HG02885 (cell line): ENCODE results near the gene PADI3.

ENCODE experiments used
- ATAC-seq: cut with Tn5 transposase; IDR thresholded peaks from one replicate; pipeline ENCODE4 v1.9.1; 2021; ENCODE audit warnings: mild to moderate bottlenecking; ENCODE audit not compliant: unreplicated experiment, poor library complexity

The PADI3 gene

DNA sequence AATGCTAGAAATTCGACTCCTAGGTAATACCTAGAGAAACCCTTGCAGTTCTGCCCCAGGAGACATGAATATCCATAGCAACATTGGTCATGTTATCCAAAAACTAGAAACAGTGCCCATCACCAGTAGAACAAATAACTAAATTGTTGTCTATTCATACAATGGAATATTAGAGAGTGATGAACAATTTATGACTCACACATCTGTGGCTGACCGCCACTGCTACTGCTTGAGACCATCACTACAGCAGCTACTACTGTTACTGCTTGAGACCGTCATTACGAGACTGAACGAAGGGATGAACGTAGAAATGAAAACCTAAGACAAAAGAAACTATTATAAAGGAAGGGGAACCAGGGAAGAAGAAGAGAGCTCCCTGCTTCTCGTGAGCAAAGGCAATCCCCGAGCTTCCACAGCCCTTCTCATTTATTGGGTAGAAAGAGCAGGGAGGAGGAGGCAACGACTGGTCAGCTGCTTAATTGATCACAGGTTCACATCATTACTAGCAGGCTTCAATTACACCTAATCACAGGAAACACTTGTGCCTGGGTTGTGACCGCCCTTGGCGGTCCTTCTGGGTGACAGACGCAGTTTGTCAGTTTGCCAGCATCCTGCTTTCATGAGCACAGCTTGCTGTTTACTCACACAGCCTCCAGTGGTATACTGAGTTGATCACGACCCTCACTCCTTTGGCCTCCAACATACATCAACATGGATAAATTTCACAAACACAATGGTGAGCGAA lies 45.0 kb downstream of the PADI3 start:
- ATAC-seq = no peak

DNA sequence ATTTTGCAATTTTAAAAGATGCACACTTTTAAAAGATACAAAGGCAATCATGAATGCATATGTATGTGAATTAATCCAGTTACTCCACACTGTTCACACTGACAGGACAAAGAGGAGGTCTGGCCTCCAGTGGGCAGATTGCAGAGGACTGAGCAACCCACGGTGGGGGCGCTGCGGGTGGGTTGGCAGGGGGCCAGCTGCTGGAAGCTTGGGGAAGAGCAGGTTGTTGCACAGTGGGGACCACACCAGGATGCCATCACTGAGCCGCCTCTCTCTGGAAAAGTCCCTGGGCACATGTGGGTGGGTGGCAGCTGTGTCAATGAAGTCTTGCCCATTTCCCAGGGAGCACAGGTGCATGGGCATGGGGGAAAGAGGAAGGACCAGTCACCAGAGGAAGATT lies 46.4 kb downstream of the PADI3 start:
- ATAC-seq = no peak

DNA sequence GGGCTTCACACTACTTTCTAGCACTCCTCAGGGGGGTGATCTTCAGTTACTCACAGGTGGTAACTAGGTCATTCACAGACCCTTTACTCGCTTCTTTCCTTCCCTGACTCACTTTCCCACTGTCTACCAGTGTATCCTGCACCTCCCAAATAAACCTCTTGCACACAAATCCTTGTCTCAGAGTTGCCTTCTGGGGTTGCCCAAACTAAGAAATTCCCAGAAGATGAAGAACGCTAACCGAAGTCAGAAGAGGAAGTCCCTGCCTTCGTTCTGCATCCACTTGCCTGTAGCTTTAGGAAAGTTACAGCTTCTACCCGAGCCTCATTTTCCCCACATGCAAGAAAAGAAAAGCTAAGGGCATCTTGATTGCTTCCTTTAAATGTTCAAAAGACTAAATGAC lies 47.2 kb downstream of the PADI3 start:
- ATAC-seq = no peak

DNA sequence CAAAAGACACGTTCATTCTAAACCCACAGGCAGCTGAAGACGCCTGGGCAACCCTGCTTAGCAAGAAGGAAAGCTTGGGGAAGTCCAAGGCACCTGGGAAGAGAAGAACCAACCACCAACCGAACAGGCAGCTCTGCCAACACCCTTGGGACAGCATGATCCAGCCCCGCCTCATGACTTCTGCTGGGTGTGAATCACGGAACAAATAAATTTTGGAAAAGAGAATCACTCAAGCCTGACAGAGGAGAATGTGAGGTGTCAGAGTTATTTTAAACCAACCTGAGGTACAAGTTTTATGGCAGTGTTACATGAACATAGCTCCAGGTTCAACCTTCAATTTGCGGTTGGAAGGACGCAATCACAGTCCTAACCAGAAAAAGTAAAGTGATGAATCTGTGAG lies 49.1 kb downstream of the PADI3 start:
- no peak for ATAC-seq

DNA sequence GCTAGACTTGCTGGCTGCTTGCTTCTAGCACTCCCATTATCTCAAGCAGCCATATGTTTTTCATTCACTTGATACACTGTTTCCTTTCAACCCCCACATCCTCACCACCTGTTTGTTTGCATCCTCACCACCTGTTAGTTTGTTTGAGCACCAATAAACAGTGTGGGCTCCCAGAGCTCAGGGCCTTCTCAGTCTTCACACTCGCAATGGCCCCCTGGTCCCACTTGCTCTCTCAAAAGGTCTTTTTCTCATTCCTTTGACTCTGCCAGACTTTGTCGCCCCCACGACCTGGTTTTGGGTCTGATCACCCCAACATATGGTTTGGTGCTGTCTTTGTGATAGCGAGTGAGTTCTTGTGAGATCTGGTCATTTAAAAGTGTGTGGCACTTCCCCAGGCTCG lies 52.9 kb downstream of the PADI3 start:
- ATAC-seq = no peak

DNA sequence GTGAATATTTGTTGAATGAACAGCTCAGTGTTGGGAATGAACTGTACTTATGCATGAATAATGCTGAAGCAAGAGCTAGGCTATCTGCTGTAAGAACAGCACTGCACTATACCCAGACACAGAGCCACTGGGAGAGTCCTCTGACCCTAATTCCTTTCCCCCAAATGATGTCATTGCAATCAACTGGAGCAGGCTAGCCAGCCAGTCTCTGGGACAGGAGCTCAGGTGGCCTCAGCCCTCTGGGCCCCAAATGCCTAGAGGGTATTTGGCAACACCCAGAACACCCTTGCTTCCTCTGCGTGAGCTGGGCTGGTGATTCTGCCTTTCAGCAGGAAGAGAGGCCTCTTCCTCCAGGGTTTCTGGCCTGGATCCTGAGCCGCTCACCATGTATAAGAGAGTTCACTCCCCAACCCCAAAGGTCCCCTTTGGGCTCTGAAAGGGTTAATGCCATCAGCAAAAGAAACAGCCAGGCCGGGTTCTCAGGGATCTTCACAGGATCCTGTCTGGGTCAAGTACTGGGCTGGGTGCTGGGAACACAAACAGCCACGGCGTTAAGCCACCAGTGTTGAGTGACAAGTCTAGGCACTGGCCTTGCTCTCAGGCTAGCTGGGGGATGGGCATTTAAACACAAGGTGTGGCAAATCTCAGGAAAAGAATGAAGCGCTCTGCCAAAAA lies 55.4 kb downstream of the PADI3 start:
- no peak for ATAC-seq

DNA sequence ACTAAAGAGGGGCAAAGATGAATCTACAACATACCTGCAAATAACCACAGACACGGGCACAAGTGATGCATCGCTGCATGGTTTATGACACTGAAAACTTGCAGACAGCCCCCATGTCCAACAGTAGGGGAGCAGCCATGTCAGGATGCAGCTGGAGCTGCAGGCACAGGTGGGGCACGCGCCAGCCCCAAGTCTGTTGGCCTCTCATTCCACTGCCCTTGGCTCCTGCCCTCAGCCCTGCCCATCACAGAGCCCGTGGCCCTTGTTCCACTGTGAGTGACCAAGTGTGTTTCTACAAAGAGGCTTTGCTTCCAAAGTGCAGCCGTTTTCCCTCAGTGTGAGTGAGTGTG lies 55.9 kb downstream of the PADI3 start:
- no peak for ATAC-seq

DNA sequence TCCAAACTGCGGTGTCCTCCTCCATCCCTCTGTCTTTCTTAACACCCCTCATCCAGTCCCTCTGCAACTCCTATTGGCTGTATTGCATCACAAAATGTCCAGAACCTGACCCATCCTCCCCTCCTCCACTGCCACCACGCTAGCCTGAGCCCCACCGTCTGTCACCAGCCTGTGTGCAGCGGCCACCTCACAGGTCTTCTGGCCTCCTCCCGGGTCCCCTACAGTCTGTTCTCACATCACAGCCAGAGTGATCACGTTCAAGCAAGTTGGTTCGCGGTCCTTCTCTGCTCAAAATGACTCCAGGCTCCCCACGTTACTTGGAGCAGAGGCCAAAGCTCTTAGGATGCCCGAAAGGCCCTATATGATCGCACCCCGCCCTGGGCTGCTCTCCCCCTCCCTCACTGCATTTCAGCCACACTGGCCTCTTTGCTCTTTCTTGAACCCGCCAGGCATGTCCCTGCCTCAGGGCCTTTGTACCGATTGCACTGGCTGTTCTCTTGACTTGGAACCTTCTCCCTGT lies 56.7 kb downstream of the PADI3 start:
- ATAC-seq = no peak

DNA sequence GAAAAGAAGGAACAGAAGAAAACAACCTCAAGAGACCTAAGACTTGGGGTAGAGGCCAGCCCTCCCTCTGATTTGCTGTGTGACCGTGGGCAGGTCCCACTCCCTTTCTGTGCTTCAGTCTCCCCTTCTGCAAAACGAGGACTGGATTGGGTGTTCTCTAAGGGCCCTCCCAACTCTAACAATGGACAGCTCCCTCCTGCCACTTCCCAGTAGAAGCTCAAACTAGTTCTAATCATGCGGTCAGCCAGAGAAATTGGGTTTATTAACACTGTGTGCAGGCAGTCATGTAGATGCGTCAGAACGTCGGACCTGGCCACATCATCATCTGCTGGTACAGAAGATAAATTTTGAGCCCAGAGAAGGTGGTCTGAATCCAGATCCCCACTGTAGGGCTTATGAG lies 57.5 kb downstream of the PADI3 start:
- ATAC-seq = no peak

DNA sequence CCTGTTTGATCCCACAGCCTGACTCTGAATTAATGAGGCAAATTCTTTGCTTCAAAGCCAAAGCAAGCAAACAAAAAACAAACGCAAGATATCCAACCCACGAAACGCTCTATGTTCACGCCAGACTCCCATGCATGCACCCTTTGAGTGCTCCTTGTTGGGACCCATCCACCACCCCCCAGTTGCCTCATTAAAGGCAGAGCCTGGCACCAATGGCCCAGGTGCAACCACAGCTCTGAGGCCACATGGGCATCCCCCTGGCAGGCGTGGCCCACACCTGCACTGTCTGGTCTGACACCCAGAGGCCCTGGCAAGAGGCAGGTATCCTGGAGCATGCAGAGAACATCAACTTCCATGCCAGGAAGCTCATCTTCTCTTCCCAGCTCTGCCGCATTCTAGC lies 58.0 kb downstream of the PADI3 start:
- no peak for ATAC-seq

DNA sequence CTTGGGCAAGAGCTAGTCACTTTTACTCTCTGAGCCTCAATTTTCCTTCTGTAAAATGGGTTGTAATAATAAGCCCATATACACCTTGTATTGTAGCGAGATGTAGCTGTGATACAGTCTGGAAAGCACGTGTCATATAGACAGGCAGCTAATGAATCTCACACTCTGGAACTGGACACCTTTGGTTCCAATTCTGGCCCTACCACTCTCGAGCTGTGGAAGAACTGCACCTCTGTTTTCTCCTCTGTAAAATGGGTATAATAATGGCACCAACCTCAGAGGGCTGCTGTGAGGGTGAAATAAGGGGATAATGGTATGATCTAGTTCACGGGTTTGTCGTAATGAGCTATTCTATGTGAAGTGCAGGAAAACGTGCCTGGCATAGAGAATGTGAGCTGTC lies 58.4 kb downstream of the PADI3 start:
- no peak for ATAC-seq

DNA sequence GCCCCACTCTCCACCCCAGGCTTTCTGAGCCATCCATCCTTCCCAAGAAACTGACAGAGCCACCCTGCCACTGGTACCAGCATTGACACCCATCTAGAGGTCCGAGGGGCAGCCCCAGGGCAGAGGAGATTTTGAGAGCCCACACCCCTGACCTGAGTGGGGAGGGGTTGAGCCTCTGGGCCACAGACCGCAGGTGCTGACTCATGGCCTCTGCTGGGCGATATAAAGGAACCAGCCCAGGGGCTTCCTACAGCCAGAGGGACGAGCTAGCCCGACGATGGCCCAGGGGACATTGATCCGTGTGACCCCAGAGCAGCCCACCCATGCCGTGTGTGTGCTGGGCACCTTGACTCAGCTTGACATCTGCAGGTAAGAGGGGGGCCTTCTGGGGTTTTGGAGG lies 59.0 kb downstream of the PADI3 start, which contains the start of gene PADI4:
Gene PADI4, plus strand, starts transcription at position 252 of the 400 bp plus-strand sequence. Its CDS starts 26 bp downstream, at position 278.
- ATAC-seq = no peak

DNA sequence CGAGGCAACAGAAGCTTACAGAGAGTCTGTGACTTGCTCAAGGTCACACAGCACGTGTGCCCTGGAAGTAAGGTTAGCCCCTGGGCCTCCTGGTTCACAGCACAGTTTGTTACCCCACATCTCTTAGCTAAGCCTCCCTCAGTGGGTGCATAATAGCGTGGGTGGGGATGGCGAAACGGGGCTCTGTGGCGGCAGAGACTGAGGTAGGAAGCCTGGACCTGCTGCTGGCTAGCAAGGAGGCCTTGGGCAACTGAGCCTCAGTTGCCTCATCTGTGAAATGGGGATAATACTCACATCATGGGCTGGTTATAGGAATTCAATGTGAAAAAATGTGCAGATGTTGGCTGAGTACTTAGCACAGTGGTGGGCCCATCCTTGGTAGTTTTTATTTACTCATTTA lies 59.7 kb downstream of the PADI3 start:
- no peak for ATAC-seq

DNA sequence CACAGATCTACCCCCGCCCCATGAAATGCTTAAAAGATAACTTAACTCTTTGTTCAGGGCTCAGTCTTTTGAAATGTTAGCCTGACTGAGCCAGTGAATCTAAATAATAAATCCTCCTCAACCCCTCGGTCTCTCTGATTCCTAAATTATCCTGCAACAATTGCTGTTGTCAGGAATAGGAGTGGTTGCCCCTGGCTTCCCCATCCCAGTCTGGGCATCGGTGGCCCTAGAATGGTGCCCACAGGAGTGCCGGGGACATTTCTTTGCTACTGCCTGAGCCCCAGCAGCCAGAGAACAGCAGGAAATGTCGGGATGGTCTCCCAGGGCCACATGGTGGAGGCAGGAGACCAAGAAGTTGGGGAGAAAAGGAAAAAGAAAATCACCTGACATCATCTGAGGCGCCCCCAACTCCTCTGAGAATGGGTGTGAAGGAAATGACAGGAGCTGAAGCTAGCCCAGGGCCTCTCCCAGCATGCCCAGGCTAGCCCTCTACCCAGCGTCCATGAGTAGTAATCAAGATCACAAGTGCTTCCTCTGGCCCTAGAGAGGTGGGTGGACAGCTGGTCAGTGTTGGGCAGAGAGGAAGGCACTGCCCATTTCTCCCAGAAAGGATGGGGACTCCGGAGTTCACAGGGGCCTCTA lies 60.6 kb downstream of the PADI3 start:
- ATAC-seq = no peak

DNA sequence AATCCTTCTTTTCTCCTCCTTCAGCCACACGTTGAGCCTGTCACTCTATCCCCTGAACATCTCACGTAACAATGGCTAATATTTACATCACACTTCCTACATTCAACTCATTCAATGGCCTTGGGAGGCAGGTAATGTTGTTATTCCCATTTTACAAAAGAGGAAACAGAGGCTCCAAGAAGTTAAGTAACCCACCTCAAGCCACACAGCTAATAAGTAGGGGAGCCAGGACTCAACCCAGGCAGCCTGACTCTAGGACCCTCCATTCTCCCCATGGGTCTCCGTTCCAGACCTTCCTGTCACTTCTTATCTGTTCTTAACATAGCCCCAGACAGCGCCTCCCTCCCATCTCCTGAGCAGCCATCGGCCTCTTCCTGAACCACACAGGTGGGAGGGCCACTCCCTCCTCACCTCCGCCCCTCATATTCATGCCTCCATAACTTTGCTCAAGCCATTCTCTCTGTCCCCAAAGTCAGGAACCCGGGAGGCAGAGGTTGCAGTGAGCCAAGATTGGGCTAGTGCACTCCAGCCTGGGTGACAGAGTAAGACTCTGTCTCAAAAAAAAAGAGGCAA lies 61.3 kb downstream of the PADI3 start:
- no peak for ATAC-seq

DNA sequence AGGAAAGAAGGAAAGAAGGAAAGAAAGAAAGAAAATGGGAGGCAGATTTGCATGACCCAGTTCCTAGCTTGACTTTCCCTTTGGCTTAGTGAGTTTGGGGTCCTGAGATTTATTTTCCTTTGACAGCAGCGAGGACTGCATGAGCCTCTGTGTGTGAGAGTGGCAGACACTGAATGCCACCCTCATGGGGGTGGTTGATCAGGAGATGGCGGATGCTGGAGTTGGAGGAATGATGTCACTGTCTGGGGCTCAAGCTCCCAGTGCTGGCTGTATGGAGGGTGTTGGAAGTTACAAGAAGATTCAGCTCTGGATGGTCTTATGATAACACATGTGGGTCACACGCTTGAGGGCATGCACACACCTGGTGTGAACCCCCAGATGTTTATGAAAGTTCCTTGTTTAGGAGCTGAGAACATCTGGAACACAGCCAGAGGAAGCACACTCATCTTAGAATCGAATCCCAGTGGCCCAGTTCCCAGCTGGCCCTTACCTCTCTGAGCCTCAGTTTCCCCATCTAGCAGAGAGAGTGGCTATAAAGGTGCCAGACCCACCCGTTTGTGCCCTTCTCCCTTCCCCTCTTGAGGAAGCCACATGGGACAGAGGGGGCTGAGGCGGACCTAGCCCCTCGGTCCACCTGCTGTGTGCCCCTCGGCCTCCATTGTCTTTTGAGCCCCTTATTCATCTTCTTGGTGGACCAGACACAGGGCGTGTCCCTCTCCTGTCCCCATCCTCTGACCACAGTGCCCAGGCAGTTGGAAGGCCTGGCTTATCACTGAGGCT lies 64.8 kb downstream of the PADI3 start:
- no peak for ATAC-seq

DNA sequence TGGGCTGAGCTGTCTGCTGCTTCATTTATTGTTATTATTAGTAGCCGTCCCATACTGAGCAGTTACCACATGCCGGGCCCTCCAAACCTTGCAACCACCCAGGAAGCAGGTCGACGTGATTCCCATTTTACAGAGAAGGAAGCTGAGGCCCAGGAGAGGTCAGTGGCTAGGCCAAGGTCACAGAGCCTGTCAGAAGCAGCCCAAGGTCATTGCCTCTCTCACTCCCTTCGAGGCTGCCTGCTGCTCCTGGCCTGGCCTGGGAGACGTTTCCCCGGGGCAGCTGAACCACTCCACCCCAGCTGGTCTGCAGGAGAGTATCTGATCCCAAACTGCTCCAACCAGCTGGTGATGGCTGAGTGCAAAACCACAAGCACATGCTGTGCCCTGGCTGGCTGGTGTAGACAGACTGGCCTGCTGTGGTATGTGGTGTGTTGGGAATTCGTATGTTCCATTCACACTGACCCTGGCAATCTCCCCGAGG lies 65.6 kb downstream of the PADI3 start:
- ATAC-seq = no peak

DNA sequence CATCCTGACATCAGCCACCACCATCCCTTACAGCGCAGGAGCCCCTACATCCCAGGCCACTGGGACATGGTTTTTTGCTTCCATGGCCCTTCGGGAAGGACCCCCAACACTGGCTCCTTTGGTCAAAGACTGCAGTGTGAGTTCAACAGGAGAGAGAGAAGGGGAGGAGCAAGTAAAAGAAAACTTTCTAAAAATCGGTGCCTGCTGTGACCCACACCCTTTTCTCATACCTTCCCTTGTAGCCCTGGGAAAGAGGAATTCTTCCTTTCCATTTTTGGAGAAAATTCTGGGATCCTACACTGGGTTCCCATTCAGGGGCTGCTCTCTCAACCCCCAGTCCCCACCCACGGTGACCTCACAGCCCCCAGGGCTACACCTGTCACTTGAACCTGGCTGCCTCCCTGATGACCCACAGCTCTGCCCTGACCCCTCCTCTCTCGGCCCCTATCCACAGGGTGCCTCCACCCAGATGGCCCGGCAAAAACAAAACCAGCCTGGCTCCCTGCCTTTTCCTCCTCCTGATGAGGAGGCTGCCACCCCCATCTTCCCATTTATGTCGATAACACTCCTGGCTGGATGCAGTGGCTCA lies 66.7 kb downstream of the PADI3 start:
- ATAC-seq = no peak

DNA sequence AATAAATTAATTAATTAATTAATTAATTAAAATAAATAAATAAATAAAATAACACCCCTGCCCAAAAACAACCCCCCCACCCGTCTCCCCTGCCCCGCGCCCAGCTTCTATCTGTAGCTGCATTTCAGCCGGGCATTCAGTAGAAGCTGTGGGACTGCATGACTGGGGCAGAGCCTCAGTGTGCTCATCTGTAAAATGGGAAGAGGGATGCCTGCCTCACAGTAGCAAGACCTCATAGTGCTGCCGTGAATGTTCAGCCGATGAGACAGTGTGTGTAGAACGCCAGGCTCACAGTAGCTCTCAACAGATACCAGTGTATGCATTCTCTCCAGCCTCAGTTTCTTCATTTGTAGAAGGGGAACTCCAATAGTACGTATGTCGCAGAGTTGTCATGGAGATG lies 67.8 kb downstream of the PADI3 start:
- ATAC-seq = no peak

DNA sequence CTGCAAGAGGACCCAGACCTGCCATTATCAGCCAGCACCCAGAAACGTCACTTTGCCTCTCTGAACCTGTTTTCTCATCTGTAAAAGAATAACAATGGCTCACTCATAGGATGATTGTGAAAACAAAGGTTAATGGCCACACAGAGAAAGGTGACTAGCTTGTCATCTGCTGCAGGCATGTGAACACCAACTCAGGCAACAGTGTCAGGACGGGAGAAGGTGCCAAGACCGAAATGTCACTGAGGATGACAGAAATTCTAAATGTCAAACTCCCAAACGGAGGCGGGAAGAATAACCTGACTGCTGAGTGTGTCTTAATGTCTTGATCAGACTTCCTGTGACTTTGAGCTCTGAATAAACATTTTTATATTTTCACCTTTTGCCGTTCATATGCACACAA lies 69.4 kb downstream of the PADI3 start:
- ATAC-seq = no peak
